ENCODE results near the gene FAM149B1. TPM values are rescaled to one million over a fixed set of nuclear protein-coding genes. Genes with fewer than 3 reads are reported as not detected.

The FAM149B1 gene
- total RNA-seq, 2 donors from 2014 or later = 9.0 to 13.1 TPM

DNA sequence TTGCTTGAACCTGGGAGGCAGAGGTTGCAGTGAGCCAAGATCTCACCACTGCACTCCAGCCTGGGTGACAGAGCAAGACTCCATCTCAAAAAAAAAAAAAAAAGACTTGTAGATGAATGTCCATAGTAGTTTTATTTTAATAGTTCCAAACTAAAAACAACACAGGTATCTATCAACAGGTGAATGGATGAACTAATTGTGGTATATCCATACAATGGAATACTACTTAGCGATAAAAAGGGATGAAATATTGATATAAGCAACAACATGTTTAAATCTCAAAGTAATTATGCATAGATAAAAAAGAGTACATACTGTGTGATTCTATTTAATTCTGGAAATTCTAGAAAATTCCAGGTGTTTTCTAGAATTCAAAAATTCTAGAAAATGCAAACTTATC is 122.0 kb downstream of the FAM149B1 start:
- H3K9me3 ChIP-seq = no peaks in the 10 kb centered on the region
- H3K4me3 ChIP-seq = no peak overlapping the region
- no peaks in the 10 kb centered on the region for H3K4me1 ChIP-seq (ENCODE audit: control insufficient read depth in 1 of 2, low read depth in 2 of 2)
- no peaks in the 10 kb centered on the region for H3K27me3 ChIP-seq (replicated peaks; ENCODE audit: insufficient read depth)
- ATAC-seq (ENCODE audit: insufficient number of reproducible peaks, low FRiP score, low read depth) (no peak), DNase-seq (ENCODE audit: low spot score) (no peak)
- TF ChIP-seq, protein P1, sequence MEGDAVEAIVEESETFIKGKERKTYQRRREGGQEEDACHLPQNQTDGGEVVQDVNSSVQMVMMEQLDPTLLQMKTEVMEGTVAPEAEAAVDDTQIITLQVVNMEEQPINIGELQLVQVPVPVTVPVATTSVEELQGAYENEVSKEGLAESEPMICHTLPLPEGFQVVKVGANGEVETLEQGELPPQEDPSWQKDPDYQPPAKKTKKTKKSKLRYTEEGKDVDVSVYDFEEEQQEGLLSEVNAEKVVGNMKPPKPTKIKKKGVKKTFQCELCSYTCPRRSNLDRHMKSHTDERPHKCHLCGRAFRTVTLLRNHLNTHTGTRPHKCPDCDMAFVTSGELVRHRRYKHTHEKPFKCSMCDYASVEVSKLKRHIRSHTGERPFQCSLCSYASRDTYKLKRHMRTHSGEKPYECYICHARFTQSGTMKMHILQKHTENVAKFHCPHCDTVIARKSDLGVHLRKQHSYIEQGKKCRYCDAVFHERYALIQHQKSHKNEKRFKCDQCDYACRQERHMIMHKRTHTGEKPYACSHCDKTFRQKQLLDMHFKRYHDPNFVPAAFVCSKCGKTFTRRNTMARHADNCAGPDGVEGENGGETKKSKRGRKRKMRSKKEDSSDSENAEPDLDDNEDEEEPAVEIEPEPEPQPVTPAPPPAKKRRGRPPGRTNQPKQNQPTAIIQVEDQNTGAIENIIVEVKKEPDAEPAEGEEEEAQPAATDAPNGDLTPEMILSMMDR (IDR thresholded peaks at IDR 0.05) = no peak
- H3K36me3 ChIP-seq = no peaks in the 10 kb centered on the region
- H3K27ac ChIP-seq = no peak overlapping the region

DNA sequence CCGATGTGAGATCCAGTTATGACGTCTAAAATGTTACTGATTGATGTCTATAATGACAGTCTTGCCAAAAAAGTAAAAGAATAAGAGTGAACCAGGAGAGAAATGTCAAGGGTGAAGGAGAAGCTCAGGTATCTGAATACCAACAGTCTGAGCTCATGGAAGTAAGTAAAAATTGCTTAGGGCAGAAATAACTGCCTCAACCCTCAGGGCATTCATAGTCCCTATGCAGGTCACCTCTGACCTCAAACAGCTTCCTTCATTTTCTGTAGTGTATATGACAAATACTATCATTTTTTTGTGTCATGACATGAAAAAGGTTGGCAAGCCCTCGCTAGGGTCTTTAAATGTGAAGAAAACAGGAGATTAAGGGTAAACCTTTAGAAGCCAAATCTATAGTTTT is 125.5 kb downstream of the FAM149B1 start:
- Histone ChIP-seq H3K36me3 (no peaks in the 10 kb centered on the region), H3K9me3 (no peaks in the 10 kb centered on the region), H3K27me3 (replicated peaks; ENCODE audit: insufficient read depth) (no peaks in the 10 kb centered on the region), H3K27ac (no peak overlapping the region), H3K4me1 (ENCODE audit: control insufficient read depth in 1 of 2, low read depth in 2 of 2) (no peaks in the 10 kb centered on the region), H3K4me3 (no peak overlapping the region)
- TF ChIP-seq, protein P1 (IDR thresholded peaks at IDR 0.05) = no peak
- ATAC-seq (ENCODE audit: insufficient number of reproducible peaks, low FRiP score, low read depth) = no peak
- no peak for DNase-seq (ENCODE audit: low spot score)

Other genes with a start within 250 kb of the FAM149B1 start
- gene PLA2G12B, start 213.3 kb upstream of the FAM149B1 start, total RNA-seq = not detected
- 10 to 100 TPM; 24.4 to 37.0 TPM for gene P4HA1, start 71.3 kb upstream of the FAM149B1 start, total RNA-seq
- under 1 TPM; 0.56 to 0.68 TPM for gene NUDT13, start 57.7 kb upstream of the FAM149B1 start, total RNA-seq
- gene ECD, start 111 bp upstream of the FAM149B1 start, total RNA-seq = 10 to 100 TPM; 34.8 to 39.2 TPM
- 10 to 100 TPM; 13.9 to 17.8 TPM for gene DNAJC9, start 79.1 kb downstream of the FAM149B1 start, total RNA-seq
- 10 to 100 TPM; 29.3 to 41.2 TPM for gene MRPS16, start 84.5 kb downstream of the FAM149B1 start, total RNA-seq
- 1 to 10 TPM; 1.9 to 3.4 TPM for gene CFAP70, start 190.7 kb downstream of the FAM149B1 start, total RNA-seq
- gene ANXA7, start 245.9 kb downstream of the FAM149B1 start, total RNA-seq = 100 to 1,000 TPM; 107 to 120 TPM